GM19238 (cell line): ENCODE results near the gene S1PR3.

Experiments
- DNase-seq: peaks from one replicate; pipeline ENCODE4 v3.0.0; 2011; ENCODE audit warnings: low spot score; ENCODE audit not compliant: insufficient read length

The S1PR3 gene

DNA sequence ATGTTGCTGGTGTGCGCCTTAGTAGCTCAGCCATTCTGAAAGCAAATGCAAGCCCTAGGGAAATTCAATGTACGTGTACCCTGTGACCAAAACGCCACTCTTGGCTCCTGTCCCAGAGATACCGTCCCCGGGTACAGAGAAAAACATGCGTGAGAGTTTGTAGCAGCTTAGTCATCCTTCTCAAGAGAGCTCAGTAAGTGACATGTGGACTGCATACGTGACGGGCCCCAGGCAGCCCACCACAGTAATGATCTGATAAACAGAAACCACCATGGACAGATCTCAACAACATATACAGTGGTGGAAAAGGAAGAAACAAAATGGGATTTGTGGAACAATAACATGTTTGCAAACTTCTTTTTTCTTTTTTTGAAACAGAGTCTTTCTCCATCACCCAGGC is 45.1 kb downstream of the S1PR3 start:
- no peak for DNase-seq

DNA sequence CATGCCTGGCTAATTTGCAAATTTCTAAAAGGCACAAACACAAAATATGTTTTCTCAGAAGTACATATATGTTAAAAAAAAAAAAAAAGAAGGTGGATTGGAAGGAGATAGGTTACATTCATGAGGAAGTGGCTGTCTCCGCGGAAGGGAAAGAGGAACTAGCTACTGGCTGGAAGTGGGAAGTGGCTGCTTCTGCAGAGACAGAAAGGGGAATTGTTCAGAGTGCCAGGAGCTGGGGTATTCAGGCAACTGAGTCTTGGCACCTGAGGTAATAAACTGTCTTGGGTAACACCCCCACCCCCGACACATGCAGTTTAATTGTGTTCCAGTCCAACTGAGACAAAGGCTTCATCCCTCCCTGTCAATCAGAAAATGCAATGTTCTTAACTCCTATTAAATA is 45.6 kb downstream of the S1PR3 start:
- DNase-seq: no peak

DNA sequence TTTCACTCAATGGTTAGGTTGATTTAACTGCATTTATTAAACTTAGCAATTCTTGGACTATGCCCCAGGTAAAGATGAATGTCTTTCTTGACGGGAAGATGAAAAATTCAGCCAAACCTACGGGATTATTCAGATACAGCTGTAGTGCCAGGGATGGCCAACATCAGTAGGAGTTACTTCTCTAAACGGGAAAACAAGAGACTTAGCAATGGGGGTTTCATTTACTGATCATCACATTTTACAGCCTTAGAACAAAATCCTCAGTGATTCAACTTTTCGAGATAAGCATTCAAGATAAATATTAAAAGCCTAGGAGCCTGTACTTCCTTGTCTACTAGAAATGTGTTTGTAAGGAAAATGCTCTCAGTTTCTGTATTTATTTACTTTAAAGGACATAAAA is 46.1 kb downstream of the S1PR3 start:
- no peak for DNase-seq

GRCh38 chr9:89037891-89038290 is 46.6 kb downstream of the S1PR3 start:
- no peak for DNase-seq

DNA sequence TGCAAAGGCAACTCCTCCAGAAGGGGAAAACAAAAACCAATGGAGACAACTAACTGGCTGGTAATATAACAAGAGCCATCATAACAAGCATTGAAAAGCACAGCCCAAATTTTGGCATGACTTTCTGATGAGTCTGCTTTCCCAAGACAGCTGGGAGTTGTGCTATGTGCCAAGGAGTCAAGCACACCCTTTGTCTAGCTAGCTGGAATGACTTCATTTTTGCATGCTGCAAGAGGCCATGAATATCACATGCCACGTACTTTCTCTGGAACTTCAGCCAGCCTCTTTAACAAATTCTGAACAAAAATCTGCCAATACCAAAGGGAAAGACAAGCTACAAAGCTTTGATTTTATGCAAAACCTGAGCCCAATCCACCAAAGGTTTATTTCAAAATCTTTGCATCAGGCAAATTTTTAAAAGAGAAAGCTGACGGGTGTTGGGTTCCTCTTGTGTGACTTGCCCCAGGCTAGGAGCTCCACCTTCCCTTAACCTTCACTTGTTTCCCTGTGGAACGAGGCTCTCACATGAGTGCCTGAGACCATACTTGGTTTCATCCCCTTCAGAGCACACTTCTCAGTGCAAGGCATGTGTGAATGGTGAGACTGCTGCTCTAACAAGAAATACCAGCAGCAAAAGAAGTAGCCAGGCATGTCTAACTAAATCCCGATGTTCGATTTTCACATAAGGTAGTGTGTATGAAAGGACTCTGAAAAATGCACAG is 47.3 kb downstream of the S1PR3 start:
- no peak for DNase-seq

DNA sequence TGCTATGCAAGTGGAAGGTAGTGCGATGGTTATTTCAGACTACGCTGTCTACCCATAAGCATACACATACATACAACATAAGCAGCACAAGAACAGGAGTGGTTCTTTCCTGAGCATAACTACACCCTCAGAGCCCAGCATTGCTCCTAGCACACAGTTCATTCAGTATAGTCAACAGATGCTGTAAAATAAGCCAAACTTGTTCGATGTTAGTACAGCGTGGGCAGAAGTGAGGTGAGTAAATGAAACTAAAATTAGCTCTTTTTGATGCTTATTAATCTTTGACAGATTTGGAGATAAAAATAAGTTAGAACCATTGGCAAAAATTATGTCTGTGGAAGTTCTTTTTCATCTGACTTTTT is 47.8 kb downstream of the S1PR3 start:
- DNase-seq: no peak

GRCh38 chr9:89039664-89040063 is 48.4 kb downstream of the S1PR3 start:
- no peak for DNase-seq

- DNase-seq: no peak
Measured at GRCh38 chr9:89042984-89043383, 51.7 kb downstream of the S1PR3 start.

DNA sequence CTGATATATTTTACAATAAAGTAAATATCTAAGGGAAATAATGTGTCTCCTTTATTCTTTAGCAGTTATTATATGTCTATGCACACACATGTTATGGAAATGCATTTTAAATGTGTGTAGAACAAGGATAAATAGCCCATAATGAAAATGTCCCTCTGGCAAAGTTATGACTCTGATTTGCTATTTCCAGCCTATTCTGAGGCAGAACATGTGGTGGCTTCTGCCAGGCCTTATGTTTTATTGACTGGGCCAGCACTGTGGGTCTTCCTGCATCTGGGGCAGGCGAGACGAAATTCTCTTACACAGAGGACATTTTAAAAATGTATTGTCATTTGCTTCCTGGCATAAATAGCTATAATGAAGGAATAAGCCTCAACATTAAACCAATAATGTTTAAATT is 52.8 kb downstream of the S1PR3 start:
- no peak for DNase-seq

DNA sequence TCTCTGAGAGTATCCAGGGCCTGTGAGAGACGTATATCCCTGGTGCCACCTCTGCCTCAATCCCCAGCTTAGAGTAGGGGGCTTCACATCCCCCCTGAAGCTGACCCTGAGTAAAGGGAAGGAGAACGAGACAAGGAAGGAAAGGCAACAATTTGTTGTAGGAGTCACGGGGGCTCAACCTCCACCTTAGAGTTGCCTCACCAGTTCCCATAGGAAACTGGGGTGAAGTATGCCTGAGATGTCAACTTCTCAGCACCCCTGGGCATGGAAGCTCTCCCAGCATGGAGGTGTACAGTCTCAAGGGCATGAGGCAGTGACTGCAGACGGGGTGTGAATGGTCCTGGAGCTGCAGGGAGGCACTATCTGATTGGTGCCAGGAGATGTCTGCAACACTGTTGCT is 53.6 kb downstream of the S1PR3 start:
- no peak for DNase-seq

- no peak for DNase-seq
Measured at GRCh38 chr9:89046832-89047231, 55.6 kb downstream of the S1PR3 start.

- DNase-seq: no peak
Measured at GRCh38 chr9:89047667-89048066, 56.4 kb downstream of the S1PR3 start.

DNA sequence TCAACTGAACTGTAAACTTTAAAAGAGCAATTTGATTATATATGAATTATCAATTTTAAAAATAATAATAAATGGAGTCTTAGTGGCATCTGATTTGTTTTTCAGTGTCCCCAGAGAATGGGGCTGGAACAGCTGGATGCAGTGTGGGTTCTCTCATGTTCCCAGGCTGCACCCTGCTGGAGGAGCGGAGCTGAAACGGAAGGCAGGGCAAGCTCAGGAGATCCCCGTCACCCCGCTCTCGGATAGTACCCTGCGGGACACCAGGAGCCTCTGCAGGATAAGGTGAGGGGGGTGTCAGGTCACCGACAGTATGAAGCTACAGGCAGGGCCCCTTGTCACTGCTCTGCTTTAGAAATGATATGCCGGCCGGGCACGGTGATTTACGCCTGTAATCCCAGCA is 57.3 kb downstream of the S1PR3 start:
- no peak for DNase-seq

- no peak for DNase-seq
Measured at GRCh38 chr9:89049646-89050045, 58.4 kb downstream of the S1PR3 start.

DNA sequence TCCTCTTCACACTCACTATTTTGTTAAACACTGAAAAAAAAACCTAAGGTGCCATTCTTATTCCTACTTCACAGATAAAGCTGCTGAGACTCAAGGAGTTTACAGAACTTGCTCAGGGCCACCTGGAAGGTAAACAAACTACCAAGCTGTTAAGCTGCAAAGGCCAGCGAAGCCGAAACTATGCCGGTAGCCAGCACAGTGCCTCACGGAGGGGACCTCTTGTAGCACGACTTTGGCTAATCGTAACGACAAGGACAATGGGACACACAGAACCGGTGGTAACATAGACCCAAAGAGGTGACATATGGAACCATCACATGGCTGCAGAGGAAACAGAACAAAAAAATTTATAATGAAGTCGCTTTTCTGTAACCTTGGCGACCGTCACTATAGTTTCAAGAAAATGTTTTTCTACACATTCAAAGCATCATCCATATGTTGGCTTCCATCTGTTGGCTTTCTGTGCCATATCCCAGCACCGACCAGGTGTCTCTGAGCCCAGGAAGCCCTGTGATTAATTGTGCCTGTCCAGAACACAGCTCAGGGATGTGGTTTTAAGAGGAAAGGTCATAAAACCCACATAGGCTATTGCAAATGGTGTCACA is 60.3 kb downstream of the S1PR3 start:
- no peak for DNase-seq

DNA sequence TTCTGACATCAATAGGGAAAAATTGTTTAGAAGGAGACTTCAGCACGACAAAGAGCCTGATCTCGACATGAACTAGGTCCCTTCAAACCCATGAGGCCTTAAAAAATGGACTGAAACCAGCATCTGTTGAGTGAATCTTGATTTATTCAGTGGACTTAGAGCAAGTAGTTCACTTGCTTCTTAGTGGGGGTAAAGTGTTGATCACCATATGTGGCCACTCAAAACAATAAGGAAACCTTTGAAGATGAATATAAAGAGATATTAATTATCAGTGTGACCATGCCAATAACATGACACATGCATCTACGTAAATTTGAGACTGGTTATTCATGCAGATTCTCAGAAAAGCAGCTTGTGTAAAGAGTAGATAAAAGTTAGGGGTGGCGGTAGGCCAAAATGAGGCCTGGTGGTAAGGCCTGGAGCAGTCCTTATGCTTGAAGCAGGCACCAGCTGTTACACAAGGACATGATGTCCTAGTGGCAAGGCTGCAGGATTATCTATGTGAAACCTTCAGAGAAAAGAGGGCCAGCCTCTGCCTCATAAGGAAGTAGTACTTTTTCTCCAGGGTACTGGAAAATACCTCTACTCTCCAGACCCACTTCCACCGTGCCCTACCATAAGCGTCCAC is 61.3 kb downstream of the S1PR3 start:
- DNase-seq: no peak

DNA sequence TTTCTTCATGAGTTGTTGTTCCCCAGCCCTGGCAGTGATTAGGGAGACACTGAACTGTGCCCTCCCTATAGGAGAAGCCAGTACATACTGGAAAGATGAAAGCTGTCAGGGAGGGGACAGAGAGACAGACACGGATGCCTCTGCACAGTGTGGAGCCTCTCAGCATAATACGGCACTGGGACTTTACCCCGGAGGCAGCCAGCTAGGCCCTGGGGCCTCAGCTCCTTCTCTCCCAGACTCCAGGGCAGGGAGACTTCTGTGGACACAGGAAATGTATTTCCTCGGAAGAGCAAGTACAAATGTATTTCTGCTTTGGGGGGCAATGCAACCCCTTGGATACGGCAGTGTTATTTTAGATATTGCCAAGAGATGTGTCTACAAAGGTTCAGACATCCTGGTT is 62.0 kb downstream of the S1PR3 start:
- no peak for DNase-seq
